Measurements from ENCODE around the gene SERPINF2. TPM values are rescaled to one million over a fixed set of nuclear protein-coding genes. Genes with fewer than 3 reads are reported as not detected.
"Not testable (repeated sequence)": the region's sequence is repeated elsewhere in the genome, so short reads cannot be mapped to it uniquely, and the experiment has no call there.

The SERPINF2 gene
- total RNA-seq, 2 donors from 2014 or later: 40.7 to 41.7 TPM

DNA sequence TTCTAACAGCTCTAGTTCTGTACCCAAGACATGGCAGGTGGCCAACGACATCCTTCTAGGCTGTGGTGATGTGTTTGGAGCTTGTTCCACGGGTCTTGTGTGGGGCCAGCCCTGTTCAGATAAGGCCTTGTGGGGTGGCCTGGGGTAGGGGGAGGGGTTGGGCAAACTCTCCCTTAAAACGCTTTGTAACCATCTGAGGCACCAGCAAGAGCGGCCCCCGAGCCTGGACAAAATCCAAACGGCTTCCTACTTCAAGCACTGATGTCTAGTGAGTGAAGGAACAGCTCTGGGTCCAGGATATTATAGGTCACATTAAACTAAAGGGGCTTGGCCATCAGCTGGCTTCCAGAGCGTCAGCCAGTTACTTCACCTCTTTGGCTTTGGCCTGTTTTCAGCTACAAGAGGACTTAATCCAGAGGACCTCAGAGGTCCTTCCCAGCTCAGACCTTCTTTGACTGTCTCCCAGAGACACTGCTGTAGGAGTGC is 31.1 kb downstream of the SERPINF2 start:
- DNase-seq (ENCODE audit: low spot score): no peak
- intact Hi-C loops (cut with DNase I): no loop called here

DNA sequence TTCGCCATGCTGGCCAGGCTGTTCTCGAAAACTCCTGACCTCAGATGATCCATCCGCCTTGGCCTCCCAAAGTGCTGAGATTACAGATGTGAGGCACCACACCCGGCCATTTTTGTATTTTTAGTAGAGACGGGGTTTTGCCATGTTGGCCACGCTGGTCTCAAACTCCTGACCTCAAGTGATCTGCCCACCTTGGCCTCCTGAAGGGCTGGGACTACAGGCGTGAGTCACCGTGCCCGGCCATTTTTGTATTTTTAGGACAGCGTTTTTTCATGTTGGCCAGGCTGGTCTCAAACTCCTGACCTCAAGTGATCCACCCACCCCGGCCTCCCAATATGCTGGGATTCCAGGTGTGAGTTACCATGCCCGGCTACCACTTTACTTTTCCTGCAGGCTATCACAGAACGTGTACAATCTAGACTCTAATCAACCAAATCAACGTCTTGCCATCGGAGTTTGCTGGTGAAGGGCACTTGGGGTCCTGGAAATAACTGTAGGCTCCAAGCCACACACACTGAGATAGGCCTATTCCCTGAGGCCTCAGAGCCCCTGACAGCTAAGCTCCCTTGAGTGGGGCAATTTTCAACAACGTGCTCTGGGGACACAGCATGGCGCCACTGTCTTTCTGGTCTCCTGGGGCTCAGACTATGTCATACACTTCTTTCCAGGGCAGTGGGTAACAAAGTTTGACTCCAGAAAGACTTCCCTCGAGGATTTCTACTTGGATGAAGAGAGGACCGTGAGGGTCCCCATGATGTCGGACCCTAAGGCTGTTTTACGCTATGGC is 31.9 kb downstream of the SERPINF2 start:
- DNase-seq (ENCODE audit: low spot score): no peak
- intact Hi-C loops (cut with DNase I): no loop called here

GRCh38 chr17:1776328-1776727 is 33.7 kb downstream of the SERPINF2 start:
- no peak for DNase-seq (ENCODE audit: low spot score)
- intact Hi-C loops (cut with DNase I): no loop called here

- no peak for DNase-seq (ENCODE audit: low spot score)
- intact Hi-C loops (cut with DNase I): no loop called here
Measured at GRCh38 chr17:1776857-1777256, 34.2 kb downstream of the SERPINF2 start.

DNA sequence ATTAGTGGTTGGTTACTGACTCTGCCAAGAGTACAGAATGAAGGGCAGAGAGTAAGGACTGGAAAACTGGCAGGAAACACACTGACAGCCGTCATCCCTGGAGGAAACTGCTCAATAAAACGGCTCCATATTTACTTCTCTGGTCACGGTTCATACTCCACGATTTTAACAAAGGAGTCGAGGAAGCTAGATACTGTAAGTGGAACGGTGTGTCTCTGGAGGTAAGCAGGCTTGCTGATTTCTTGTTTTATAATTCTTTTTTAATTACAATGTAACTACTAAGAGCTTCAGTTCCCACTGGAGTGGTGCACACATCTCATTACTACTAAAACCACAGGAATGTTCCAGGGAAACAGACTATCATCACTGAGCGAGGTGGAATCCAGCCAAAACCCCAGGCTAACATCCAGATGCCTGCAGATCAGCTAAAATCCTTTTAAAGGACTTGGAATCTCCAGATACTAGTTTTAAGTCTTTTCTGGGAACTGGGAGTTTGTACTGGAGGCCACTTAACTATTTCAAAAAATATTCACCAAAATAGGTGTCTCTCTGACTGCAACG is 37.0 kb downstream of the SERPINF2 start:
- intact Hi-C loops (cut with DNase I): loop anchor here in 1 of 2 donors (5.0 kb wide), 1 partner anchor 52 kb away; no protein-coding TSS in a partner anchor
- peak; percentile 95 for DNase-seq (ENCODE audit: low spot score)

DNA sequence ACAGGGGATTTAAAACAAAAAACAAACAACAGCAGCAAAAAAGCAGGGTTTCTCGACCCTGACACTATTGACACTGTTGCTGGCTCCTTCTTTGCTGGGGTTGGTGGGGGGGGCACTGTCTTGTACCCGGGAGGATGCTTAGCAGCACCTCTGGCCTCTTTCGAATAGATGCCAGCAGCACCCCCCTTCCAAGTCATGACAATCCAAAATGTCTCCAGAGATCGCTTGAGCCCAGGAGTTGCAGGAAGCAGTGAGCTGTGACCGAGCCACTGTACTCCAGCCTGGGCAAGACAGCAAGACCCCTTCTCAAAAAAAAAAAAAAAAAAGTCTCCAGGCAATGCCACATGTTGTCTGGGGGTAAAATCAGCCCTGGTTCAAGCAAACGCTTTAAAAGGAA is 39.5 kb downstream of the SERPINF2 start:
- DNase-seq (ENCODE audit: low spot score): no peak
- intact Hi-C loops (cut with DNase I): loop anchor here in 1 of 2 donors (2.0 to 5.0 kb wide), 2 partner anchors 17 to 55 kb away; no protein-coding TSS in a partner anchor

DNA sequence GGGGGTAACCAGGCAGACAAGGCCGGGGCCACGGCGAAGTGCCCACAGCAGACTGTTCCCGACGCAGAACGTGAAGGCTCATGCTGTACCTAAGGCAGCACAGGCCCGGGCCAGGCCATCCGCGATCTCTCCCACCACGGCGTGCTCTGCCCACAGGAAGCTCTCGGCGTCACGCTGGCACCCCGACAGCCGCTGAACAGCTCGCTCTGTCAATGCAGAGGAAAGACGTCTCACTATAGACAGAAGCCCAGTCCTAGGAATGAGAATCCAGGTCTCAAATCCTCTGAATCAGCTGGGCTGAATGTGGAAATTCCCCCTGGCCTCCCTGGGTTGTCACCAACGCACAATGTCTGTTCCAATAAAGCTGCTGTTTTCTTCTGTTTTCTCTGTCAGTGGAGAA is 40.6 kb downstream of the SERPINF2 start:
- DNase-seq (ENCODE audit: low spot score): peak; percentile 88
- intact Hi-C loops (cut with DNase I): loop anchor here in 1 of 2 donors (2.0 to 5.0 kb wide), 2 partner anchors 18 to 56 kb away; no protein-coding TSS in a partner anchor

- intact Hi-C loops (cut with DNase I): loop anchor here (2.0 to 5.0 kb wide), 3 partner anchors 19 to 63 kb away; no protein-coding TSS in a partner anchor
- peak; percentile 95 for DNase-seq (ENCODE audit: low spot score)
Measured at GRCh38 chr17:1783834-1784611, 41.4 kb downstream of the SERPINF2 start.

DNA sequence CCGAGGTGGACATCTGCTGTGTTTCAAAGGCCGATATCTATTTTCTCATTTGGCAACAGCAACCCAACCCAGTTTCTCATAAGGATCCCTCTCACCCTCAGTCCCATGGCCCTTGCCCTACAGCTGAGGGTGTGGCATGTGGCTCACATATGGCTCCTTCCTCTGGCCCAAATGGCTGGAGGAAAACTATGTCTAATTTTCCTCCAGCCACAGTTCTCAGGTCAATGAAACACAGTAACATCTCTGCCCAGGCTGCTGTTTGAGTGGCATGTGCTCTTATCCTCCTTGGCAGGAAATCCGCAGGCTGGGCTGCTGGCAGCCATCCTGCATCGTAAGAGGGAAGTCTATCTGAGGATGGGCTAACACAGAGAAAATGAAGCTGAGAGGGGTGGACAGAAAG is 43.3 kb downstream of the SERPINF2 start:
- DNase-seq (ENCODE audit: low spot score): peak; percentile 74
- intact Hi-C loops (cut with DNase I): loop anchor here in 1 of 2 donors (2.0 to 5.0 kb wide), 2 partner anchors 46 to 65 kb away; partner anchors contain the start of gene RPA1

GRCh38 chr17:1786708-1787107 is 44.0 kb downstream of the SERPINF2 start:
- intact Hi-C loops (cut with DNase I): loop anchor here in 1 of 2 donors (5.0 kb wide), 1 partner anchor 46 kb away; the partner anchor contains the start of gene RPA1
- peak; percentile 72 for DNase-seq (ENCODE audit: low spot score)

DNA sequence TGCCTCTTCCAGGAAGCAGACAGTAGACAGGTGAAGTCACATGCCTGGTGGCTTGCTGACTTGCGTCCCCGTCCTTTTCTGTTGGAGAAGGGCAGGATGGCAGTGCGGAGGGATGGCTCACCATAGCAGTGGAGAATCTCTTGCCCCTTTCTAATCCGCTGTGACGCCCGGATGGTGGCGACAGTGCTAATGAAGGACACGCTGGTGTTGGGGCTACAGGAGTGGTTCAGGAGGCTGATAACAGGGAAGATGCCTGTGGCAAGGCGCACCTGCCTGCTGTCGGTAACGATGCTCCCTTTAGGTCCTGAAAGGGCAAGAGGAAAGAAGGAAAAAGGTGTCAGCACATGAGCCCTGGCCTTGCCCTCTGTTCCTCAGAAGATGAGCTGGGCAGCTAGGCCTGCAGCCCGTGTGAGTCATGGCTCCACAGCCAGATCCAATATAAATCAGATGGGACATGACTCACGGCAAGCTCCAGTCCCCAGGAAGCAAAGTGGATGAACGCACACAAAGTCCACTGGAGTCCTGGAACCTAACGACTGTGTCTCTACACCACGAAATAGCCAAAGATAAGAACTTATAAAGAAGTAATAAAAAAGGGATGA is 44.7 kb downstream of the SERPINF2 start:
- DNase-seq (ENCODE audit: low spot score): peak; percentile 91
- intact Hi-C loops (cut with DNase I): loop anchor here in 1 of 2 donors (5.0 kb wide), 1 partner anchor 45 kb away; the partner anchor contains the start of gene RPA1

- intact Hi-C loops (cut with DNase I): loop anchor here in 1 of 2 donors (5.0 kb wide), 1 partner anchor 42 kb away; the partner anchor contains the start of gene RPA1
- peak; percentile 28 for DNase-seq (ENCODE audit: low spot score)
Measured at GRCh38 chr17:1789936-1790335, 47.3 kb downstream of the SERPINF2 start.

- no peak for DNase-seq (ENCODE audit: low spot score)
- intact Hi-C loops (cut with DNase I): no loop called here
Measured at GRCh38 chr17:1792495-1793446, 50.1 kb downstream of the SERPINF2 start.

GRCh38 chr17:1793447-1793806 is 50.8 kb downstream of the SERPINF2 start:
- no peak for DNase-seq (ENCODE audit: low spot score)
- intact Hi-C loops (cut with DNase I): no loop called here

- no peak for DNase-seq (ENCODE audit: low spot score)
- intact Hi-C loops (cut with DNase I): no loop called here
Measured at GRCh38 chr17:1796800-1797199, 54.1 kb downstream of the SERPINF2 start.

DNA sequence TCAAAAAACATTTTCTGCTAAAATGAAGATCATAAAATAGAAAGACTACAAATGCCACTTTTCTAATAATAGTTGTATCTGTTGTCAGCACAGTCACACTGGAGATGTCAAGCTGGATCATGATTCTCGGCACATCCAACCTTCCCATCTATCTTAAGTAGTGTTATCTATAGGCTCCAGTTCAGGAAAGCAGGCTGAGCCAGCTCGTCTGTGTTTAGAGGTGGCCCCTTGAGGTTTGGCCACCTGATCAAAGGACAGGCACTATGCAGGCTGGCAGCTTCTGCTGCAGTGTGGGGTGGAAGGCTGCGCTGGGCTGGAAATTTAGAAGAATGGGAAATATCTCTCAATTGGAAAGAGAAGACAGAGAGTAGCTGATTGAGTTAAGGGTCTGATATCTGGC is 54.7 kb downstream of the SERPINF2 start:
- intact Hi-C loops (cut with DNase I): no loop called here
- no peak for DNase-seq (ENCODE audit: low spot score)

- intact Hi-C loops (cut with DNase I); DNase-seq (ENCODE audit: low spot score): not testable (repeated sequence)
Measured at GRCh38 chr17:1797846-1798245, 55.2 kb downstream of the SERPINF2 start.

DNA sequence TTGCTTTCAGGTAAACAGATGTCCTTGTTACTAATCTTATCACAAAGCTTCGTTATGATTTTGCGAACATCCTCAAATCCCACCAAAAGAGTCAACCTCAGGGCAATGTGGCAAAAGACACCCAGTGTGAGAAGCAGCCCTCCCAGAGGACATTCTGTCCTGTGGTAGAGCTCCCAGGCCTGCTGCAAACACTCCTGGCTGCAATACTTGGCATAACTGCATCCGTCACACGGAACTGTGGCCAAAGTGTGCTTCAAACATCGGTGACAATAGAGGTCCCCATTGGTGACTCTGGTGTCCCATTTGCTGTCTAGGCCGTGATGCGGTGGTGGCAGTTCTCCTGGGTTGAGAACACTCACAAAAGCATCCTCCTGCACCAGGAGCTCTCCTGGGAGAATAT is 57.6 kb downstream of the SERPINF2 start:
- intact Hi-C loops (cut with DNase I): no loop called here
- DNase-seq (ENCODE audit: low spot score): no peak
